A673 (cell line): ENCODE measurements around the gene PTPN23.

Experiments
- CTCF ChIP-seq: fragments of 300-800, 200-600 bp; sonication (generic); conservative IDR thresholded peaks from 2 replicates; pipeline ENCODE4 v1.5.1; 2017; ENCODE audit warnings: low read depth, mild to moderate bottlenecking, antibody characterized with exemption, low read length, moderate library complexity, mixed read lengths
- EZH2 ChIP-seq: fragments of 200-600 bp; sonication (generic); IDR thresholded peaks from 2 replicates; pipeline ENCODE4 v1.6.1; 2017; ENCODE audit warnings: borderline replicate concordance, low read depth, mild to moderate bottlenecking, mixed read lengths, antibody characterized with exemption, low read length; ENCODE audit not compliant: poor library complexity, severe bottlenecking

DNA sequence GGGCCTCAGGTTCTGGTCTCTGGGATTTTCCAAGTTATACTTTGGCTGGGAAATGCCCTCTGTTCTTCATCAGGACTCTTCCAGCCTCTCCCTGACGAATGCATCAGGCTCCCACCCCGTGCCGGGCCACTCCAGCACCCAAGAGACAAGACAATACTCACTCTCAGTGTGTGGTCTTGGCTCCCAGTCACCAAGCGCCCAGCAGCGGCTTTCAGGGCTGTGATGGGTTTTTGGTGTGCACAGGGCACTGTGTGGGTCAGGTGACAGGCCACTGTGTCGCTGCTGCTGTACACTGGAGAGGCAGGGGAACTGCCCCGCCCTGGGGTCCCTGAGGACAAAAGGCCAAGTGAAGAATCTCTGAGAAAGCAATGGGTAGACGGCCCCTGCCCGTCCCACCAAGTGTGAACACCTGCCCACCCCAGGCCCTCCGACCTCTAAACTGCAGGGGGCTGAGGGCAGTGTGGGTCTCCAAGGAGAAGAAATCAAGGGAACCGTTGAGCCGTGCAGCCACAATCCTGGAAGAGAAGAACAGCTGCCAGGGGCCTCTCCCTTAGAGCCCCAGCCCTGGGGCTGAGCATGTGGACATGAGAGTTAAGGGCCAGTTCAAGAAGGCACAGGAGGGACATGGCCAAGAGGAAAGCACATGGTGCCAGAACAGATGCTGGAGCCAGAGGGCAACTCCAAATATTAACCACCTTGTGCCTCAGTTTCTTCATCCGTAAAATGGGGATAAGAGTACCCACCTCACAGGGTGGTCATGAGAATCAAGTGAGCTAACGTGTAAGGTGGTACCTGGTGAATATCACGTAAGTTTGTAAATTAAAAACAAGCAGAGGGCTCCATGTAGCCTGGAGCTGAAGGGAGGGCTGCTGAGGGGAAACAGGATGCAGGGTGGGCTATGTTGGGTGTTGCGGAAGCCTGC, 34.1 kb downstream of the PTPN23 start:
- TF ChIP-seq CTCF = no peak
- TF ChIP-seq EZH2 = no peak
